ACC112 (cell line): ENCODE data around the gene DMPK.

Experiments used
- H2AFZ ChIP-seq: fragments of 200-600 bp; sonication (generic); one replicate; pipeline ENCODE4 v1.6.0; 2017; ENCODE audit warnings: antibody characterized with exemption, low read length; ENCODE audit not compliant: unreplicated experiment
- H3K27ac ChIP-seq: fragments of 200-600 bp; sonication (generic); 2 replicates; pipeline ENCODE4 v1.5.1; 2014; ENCODE audit warnings: low read depth, mild to moderate bottlenecking, antibody characterized with exemption, low read length, moderate library complexity
- H3K27me3 ChIP-seq: fragments of 200-600 bp; sonication (generic); 2 replicates; pipeline ENCODE4 v1.6.1; 2014; ENCODE audit warnings: mild to moderate bottlenecking, antibody characterized with exemption, low read length, moderate library complexity, mixed read lengths; ENCODE audit not compliant: insufficient read depth
- H3K36me3 ChIP-seq: fragments of 200-600 bp; sonication (generic); 2 replicates; pipeline ENCODE4 v1.6.1; 2016; ENCODE audit warnings: mild to moderate bottlenecking, antibody characterized with exemption, low read length, moderate library complexity, mixed read lengths; ENCODE audit not compliant: insufficient read depth
- H3K4me1 ChIP-seq: fragments of 200-600 bp; sonication (generic); one replicate; pipeline ENCODE4 v1.6.1; 2016; ENCODE audit warnings: low read length, mixed read lengths; ENCODE audit not compliant: insufficient read depth, unreplicated experiment, control insufficient read depth
- H3K4me3 ChIP-seq: fragments of 200-600 bp; sonication (generic); 2 replicates; pipeline ENCODE4 v1.5.1; 2014; ENCODE audit warnings: mild to moderate bottlenecking, low read depth, low read length
- H3K79me2 ChIP-seq: fragments of 200-600 bp; sonication (generic); one replicate; pipeline ENCODE4 v1.6.0; 2016; ENCODE audit warnings: low read length; ENCODE audit not compliant: control insufficient read depth, unreplicated experiment, insufficient read depth

Gene DMPK

DNA sequence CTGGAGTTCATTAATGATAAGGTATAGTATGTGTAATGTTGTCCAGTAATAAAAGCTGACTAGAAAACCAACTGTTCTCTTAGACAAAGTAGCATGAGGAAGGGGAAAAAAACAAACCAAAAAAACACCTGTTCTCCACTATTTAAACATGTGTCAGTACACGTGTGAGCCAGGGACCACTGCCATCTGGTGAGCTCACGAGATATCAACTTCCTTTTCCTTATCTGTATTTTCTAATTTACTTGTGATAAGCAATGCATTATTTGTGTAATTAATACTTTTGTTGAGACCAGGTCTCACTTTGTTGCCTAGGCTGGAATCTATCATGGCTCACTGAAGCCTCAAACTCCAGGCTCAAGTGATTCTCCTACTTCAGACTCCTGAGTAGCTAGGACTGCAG, 8.9 kb downstream of the DMPK start:
- no peaks in the 10 kb centered on the region for H3K4me1 ChIP-seq
- H3K27ac ChIP-seq: no peak overlapping the region
- no peak overlapping the region for H3K4me3 ChIP-seq
- no peaks in the 10 kb centered on the region for H3K79me2 ChIP-seq
- H3K36me3 ChIP-seq: 0 out of 2 replicates have a peak, but pooled peaks cover 2% of the 10 kb centered on the region
- no peak overlapping the region for H2AFZ ChIP-seq
- H3K27me3 ChIP-seq: no peaks in the 10 kb centered on the region

- Histone ChIP-seq H3K27me3 (no peaks in the 10 kb centered on the region), H3K36me3 (no peaks in the 10 kb centered on the region), H3K4me3 (no peak overlapping the region), H3K4me1 (no peaks in the 10 kb centered on the region), H3K27ac (no peak overlapping the region), H3K79me2 (no peaks in the 10 kb centered on the region), H2AFZ (no peak overlapping the region)
Measured at GRCh38 chr19:45772912-45773311, 9.4 kb downstream of the DMPK start.

DNA sequence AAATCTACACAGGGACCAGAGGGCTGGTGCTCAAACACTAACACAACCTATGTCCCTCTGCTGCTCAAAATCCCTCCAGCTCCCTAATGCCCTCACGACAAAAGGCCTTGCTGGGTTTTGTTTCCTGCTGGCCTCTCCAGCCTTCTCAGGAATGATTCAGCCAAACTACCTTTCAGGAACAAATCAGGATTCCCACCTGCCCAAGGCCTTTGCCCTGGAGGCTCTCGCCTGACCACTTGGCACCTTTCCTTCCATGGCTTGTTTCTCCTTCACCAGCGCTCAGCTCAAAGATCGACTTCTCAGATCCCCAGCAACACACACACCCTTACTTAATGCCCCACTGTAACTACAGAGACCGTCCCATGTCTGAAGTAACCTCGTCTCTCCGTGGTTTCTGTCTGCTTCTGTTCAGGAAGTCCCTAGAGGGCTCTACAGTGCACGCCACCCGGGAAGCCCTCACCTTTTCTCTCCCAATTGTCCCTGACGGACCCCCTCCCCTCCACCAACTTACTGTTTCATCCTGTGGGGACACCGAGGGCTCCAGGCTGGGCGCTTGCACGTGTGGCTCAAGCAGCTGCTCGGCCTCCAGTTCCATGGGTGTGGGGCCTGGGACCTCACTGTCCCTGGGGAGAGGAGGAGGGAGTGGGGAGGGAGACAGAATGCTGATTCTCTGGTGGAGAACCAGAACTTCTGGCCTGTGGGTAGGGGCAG, 10.0 kb downstream of the DMPK start:
- H3K27me3 ChIP-seq: no peaks in the 10 kb centered on the region
- H3K4me3 ChIP-seq: no peak overlapping the region
- no peaks in the 10 kb centered on the region for H3K36me3 ChIP-seq
- H3K79me2 ChIP-seq: no peaks in the 10 kb centered on the region
- H3K27ac ChIP-seq: no peak overlapping the region
- no peak overlapping the region for H2AFZ ChIP-seq
- H3K4me1 ChIP-seq: no peaks in the 10 kb centered on the region

DNA sequence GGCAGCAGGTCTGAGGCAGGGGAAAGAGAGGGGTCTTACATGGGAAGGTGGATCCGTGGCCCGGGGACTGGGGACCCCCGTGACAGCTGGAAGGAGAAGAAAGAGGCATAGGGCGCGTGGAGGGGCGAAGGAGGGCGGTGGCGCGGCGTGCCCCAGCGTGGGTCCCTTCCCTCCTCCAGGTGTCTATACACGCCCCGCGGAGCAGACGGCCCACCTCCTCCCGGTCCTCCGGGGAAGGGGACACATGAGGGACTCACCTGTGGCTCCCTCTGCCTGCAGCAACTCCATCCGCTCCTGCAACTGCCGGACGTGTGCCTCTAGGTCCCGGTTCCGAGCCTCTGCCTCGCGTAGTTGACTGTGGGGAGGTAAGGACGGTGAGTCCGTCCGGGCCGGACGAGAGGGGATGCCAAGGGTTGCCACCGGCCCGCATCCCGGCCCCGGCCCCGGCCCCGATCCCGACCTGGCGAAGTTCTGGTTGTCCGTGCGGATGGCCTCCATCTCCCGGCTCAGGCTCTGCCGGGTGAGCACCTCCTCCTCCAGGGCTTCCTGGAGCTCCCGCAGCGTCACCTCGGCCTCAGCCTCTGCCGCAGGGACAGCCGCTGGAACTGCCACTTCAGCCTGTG, 10.9 kb downstream of the DMPK start:
- no peaks in the 10 kb centered on the region for H3K27me3 ChIP-seq
- no peaks in the 10 kb centered on the region for H3K36me3 ChIP-seq
- H3K4me1 ChIP-seq: no peaks in the 10 kb centered on the region
- H3K27ac ChIP-seq: no peak overlapping the region
- H2AFZ ChIP-seq: no peak overlapping the region
- H3K4me3 ChIP-seq: no peak overlapping the region
- peaks cover 4% of the 10 kb centered on the region for H3K79me2 ChIP-seq

DNA sequence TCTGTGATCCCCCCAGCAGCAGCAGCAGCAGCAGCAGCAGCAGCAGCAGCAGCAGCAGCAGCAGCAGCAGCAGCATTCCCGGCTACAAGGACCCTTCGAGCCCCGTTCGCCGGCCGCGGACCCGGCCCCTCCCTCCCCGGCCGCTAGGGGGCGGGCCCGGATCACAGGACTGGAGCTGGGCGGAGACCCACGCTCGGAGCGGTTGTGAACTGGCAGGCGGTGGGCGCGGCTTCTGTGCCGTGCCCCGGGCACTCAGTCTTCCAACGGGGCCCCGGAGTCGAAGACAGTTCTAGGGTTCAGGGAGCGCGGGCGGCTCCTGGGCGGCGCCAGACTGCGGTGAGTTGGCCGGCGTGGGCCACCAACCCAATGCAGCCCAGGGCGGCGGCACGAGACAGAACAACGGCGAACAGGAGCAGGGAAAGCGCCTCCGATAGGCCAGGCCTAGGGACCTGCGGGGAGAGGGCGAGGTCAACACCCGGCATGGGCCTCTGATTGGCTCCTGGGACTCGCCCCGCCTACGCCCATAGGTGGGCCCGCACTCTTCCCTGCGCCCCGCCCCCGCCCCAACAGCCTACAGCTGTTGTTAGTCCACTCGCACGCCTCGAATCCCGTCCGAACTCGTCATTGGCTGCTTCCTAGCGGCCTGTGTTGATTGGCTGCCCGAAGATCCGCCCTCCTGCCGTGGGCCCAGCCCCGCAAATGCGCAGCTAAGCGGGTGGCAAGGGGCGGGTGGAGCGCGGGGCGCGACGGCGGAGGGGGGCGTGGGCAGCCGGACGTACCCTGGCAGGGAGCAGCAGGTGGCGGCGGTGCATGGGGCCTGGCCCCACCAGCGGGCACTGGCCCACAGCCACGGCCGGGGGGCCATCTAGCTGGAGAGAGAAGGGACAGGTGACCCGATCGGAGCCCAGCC, 11.8 kb downstream of the DMPK start:
- Histone ChIP-seq H3K36me3 (no peaks in the 10 kb centered on the region), H2AFZ (no peak overlapping the region), H3K4me3 (peak overlapping the region; percentile 70), H3K27me3 (no peaks in the 10 kb centered on the region), H3K27ac (peak overlapping the region; percentile 61), H3K79me2 (peaks cover 7% of the 10 kb centered on the region), H3K4me1 (no peaks in the 10 kb centered on the region)

GRCh38 chr19:45769821-45770191, 12.5 kb downstream of the DMPK start:
- Histone ChIP-seq H3K4me1 (no peaks in the 10 kb centered on the region), H3K27me3 (no peaks in the 10 kb centered on the region), H2AFZ (no peak overlapping the region), H3K27ac (peak overlapping the region; percentile 61), H3K36me3 (no peaks in the 10 kb centered on the region), H3K79me2 (peaks cover 7% of the 10 kb centered on the region), H3K4me3 (peak overlapping the region; percentile 70)

DNA sequence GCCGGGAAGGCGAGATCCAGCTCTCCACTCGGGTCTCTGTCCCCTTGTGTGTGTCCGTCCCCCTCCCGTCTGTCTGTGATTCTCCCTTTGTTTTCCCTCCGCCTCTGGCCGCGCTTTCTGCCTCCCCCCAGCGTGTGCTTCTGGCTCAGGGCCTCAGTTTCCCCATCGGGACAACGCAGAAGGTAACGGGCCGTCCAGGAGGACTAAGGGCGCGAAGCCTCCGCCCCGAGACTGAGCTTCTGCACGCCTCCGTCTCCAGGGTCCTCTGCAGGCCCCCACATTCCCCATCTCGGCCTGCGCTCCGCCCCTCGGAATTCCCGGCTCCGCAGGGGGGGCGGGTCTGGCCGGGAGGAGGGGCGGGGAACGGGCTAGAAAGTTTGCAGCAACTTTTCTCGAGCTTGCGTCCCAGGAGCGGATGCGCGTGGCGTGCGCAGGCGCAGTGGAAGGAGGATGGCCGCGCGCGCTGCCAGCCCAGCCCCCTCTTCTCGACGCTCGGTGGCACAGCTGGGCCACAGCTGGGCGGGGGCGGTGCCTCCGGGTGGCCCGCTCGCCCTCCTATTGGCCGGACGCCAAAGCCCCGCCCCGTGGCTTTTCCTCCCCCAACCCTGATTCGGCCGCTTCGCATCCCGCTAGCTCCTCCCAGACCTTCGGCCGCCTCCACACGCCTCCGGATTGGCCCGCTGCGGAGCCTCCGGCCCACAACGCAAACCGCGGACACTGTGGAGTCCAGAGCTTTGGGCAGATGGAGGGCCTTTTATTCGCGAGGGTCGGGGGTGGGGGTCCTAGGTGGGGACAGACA, 13.1 kb downstream of the DMPK start, which contains the start of gene SIX5:
SIX5 (minus strand) TSS at position 269 of the 799 bp plus-strand sequence. CDS start 408 bp downstream, outside the sequence.
- Histone ChIP-seq H3K4me3 (peak within 1 kb of the TSS; percentile 88), H3K27ac (peak within 1 kb of the TSS; percentile 87), H3K36me3 (no peaks in the 10 kb centered on the region), H3K79me2 (peaks cover 7% of the 10 kb centered on the region), H3K4me1 (no peaks in the 10 kb centered on the region), H3K27me3 (no peaks in the 10 kb centered on the region), H2AFZ (no peak within 1 kb of the TSS)

GRCh38 chr19:45768655-45768983, 13.7 kb downstream of the DMPK start:
- H3K27me3 ChIP-seq: no peaks in the 10 kb centered on the region
- peak overlapping the region; percentile 87 for H3K27ac ChIP-seq
- no peak overlapping the region for H2AFZ ChIP-seq
- H3K4me1 ChIP-seq: no peaks in the 10 kb centered on the region
- peak overlapping the region; percentile 88 for H3K4me3 ChIP-seq
- H3K79me2 ChIP-seq: peaks cover 7% of the 10 kb centered on the region
- H3K36me3 ChIP-seq: no peaks in the 10 kb centered on the region

GRCh38 chr19:45767881-45768654, 14.2 kb downstream of the DMPK start:
- H3K36me3 ChIP-seq: no peaks in the 10 kb centered on the region
- H2AFZ ChIP-seq: no peak overlapping the region
- H3K79me2 ChIP-seq: peaks cover 7% of the 10 kb centered on the region
- no peaks in the 10 kb centered on the region for H3K4me1 ChIP-seq
- peak overlapping the region; percentile 88 for H3K4me3 ChIP-seq
- H3K27me3 ChIP-seq: no peaks in the 10 kb centered on the region
- H3K27ac ChIP-seq: peak overlapping the region; percentile 87
